BJ (cell line): ENCODE data around the gene VAPB. TPM values are rescaled to one million over a fixed set of nuclear protein-coding genes. Genes with fewer than 3 reads are reported as not detected.

Source experiments
- CTCF ChIA-PET: fragments of 350-600 bp; formaldehyde crosslinking; extraction: SDS; loops from one replicate; lab custom pipeline; 2021; ENCODE audit warnings: antibody characterized with exemption, inconsistent platforms; lab: Yijun Ruan, JAX
- POLR2A ChIA-PET: fragments of 300-600 bp; sonication (Branson Sonifier 250); formaldehyde crosslinking; extraction: SDS; loops from one replicate; lab custom pipeline; 2021; ENCODE audit warnings: antibody characterized with exemption; lab: Charles Lee
- DNase-seq: peaks from one replicate; pipeline ENCODE4 v3.0.0-alpha.2; 2011; ENCODE audit warnings: low read depth
- H3K27me3 ChIP-seq: 2 replicates; pipeline ENCODE4 v1.6.0; 2011; ENCODE audit warnings: low read length; ENCODE audit not compliant: control insufficient read depth, insufficient read depth
- H3K36me3 ChIP-seq: 2 replicates; pipeline ENCODE4 v1.5.1; 2011; ENCODE audit warnings: low read length; ENCODE audit not compliant: control insufficient read depth, insufficient read depth
- H3K4me3 ChIP-seq: 2 replicates; pipeline ENCODE4 v1.5.1; 2011; ENCODE audit warnings: low read depth, mild to moderate bottlenecking, control low read depth, low read length
- CTCF ChIP-seq: IDR thresholded peaks from 2 replicates; pipeline ENCODE4 v1.5.1; 2011; ENCODE audit warnings: low read depth, mild to moderate bottlenecking, control low read depth, inconsistent platforms, low read length, moderate library complexity; ENCODE audit not compliant: insufficient read depth
- polyA plus RNA-seq: library from polyadenylated mRNA; depleted of rRNA; stranded (reverse); fragments of >200 nt; gene quantifications from 2 replicates; pipeline ENCODE4 v1.2.3, GENCODE V29; 2011

VAPB gene
- polyA plus RNA-seq, 1 experiment, result 21.1 TPM

- Histone ChIP-seq H3K36me3 (peaks cover 5% of the 10 kb centered on the region), H3K4me3 (no peak overlapping the region), H3K27me3 (no peaks in the 10 kb centered on the region)
- CTCF ChIA-PET, result interaction anchor here (0.6 to 1.3 kb wide), 3 partner anchors 10 to 216 kb away, joined by 3 to 6 read pairs (median 4); no protein-coding TSS in a partner anchor
- POLR2A ChIA-PET, result no interaction called here
- no peak for DNase-seq
- no peak for TF ChIP-seq CTCF
These were observed 60.7 kb downstream of the VAPB start for GRCh38 chr20:58449681-58450221.

- no peak for TF ChIP-seq CTCF
- peaks cover 3% of the 10 kb centered on the region for H3K36me3 ChIP-seq
- no peak overlapping the region for H3K4me3 ChIP-seq
- ChIA-PET POLR2A (no interaction called here), CTCF (interaction anchor here (1.3 kb wide), 1 partner anchor 15 kb away, joined by 4 read pairs; no protein-coding TSS in a partner anchor)
- H3K27me3 ChIP-seq, result no peaks in the 10 kb centered on the region
- DNase-seq, result peak; percentile 56
These were observed 61.2 kb downstream of the VAPB start for GRCh38 chr20:58450254-58450653.

DNA sequence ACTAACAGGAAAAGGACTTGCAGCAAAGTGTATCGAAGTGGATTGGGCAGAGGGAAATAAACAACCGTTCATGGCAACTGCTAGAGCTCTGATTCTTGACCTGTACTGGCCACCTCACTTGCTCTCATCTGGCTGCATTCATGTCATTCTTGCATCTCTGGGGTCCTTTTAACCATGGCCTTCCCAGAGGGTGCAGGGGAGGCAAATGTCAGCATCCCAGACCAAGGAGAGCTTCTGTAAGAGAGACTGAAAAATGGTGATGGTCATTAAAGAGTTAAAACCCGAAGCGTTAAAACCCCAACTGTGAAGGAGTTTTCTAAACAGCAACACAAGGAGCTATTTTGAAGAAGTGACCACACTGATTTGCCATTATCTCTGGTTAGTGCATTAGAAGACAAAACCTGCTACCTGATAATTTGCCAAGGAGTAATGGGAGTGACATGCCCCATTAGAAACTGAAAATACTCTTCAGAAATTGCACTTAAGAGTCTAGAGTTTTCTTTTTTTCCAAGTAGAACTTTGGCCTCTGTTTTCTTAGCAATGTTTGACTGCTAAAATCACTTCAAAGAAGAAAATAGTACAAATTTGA lies 63.7 kb downstream of the VAPB start:
- CTCF ChIA-PET, result no interaction called here
- TF ChIP-seq CTCF, result no peak
- POLR2A ChIA-PET, result no interaction called here
- Histone ChIP-seq H3K36me3 (peaks cover 1% of the 10 kb centered on the region; the same call in 1 of the 2 replicates), H3K27me3 (no peaks in the 10 kb centered on the region), H3K4me3 (no peak overlapping the region)
- no peak for DNase-seq

DNA sequence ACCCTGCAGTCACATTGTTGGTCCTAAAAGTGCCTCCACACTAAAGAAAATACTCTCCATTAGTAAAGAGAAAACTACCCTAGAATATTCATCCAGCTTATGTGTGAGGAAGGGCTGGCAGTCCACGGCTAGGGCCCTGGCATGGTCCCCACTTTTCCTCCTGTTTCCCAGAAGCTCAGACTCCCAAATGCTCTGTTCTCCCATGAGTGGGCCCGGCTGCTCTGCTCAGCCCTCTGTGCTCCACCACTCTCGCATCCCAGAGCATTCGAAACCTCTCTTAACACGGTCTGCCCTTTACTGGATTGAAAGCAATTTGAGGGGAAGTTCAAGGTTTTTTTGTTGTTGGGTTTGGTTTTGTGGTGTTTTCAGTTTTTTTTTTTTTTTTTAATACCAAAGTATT lies 64.4 kb downstream of the VAPB start:
- peaks cover 1% of the 10 kb centered on the region; the same call in 1 of the 2 replicates for H3K36me3 ChIP-seq
- no peaks in the 10 kb centered on the region for H3K27me3 ChIP-seq
- CTCF ChIA-PET, result interaction anchor here (1.2 kb wide), 1 partner anchor 218 kb away, joined by 3 read pairs; no protein-coding TSS in a partner anchor
- no peak for DNase-seq
- no peak overlapping the region for H3K4me3 ChIP-seq
- TF ChIP-seq CTCF, result no peak
- POLR2A ChIA-PET, result no interaction called here

GRCh38 chr20:58454460-58454859 lies 65.4 kb downstream of the VAPB start:
- CTCF ChIA-PET, result interaction anchor here (1.2 kb wide), 1 partner anchor 219 kb away, joined by 3 read pairs; no protein-coding TSS in a partner anchor

More at GRCh38 chr20:58454460-58454859, 65.4 kb downstream of the VAPB start:
- DNase-seq, result no peak
- POLR2A ChIA-PET, result no interaction called here
- Histone ChIP-seq H3K4me3 (no peak overlapping the region), H3K27me3 (no peaks in the 10 kb centered on the region), H3K36me3 (no peaks in the 10 kb centered on the region)
- TF ChIP-seq CTCF, result no peak
